GM06990 (cell line): ENCODE measurements around the gene SMOC2.

Experiments used
- DNase-seq: peaks from one replicate; pipeline ENCODE4 v3.0.0-alpha.2; 2011; ENCODE audit not compliant: insufficient read length; ENCODE audit errors: extremely low read depth
- H3K27me3 ChIP-seq: replicated peaks from 2 replicates; pipeline ENCODE4 v1.6.0; 2011; ENCODE audit warnings: low read length; ENCODE audit not compliant: control insufficient read depth, insufficient read depth
- H3K36me3 ChIP-seq: 2 replicates; pipeline ENCODE4 v1.5.1; 2011; ENCODE audit warnings: low read length; ENCODE audit not compliant: control insufficient read depth, insufficient read depth
- H3K4me3 ChIP-seq: replicated peaks from 2 replicates; pipeline ENCODE4 v1.5.1; 2011; ENCODE audit warnings: low read depth, mild to moderate bottlenecking, control low read depth, low read length
- TF ChIP-seq, protein P1 (sequence below): IDR thresholded peaks from 2 replicates; pipeline ENCODE4 v1.5.1; 2011; ENCODE audit warnings: low read length, control low read depth, mild to moderate bottlenecking, inconsistent platforms; ENCODE audit not compliant: insufficient read depth, poor library complexity, severe bottlenecking

Gene SMOC2

DNA sequence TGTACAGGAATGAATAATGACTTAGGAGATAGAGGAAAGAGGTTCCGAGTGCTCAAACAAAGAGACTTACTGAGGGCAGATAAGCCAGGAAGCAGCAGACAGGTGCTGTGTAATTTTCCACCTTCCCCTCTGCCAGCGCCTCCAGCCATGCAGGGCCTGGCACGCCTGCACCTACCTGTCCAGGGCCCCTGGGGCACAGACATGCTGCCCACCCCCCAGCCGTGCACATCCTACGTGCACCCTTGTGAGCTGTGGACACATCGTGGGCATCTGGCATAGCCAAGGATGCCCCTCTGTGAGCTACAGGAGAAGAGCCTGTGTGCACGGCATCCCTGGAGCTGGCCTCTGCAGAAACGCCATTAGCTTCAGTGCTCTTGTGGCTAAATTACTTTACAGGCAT, 7.1 kb upstream of the SMOC2 start:
- no peak for DNase-seq
- Histone ChIP-seq H3K36me3 (no peaks in the 10 kb centered on the region), H3K4me3 (no peak overlapping the region), H3K27me3 (no peaks in the 10 kb centered on the region)
- TF ChIP-seq, protein P1, sequence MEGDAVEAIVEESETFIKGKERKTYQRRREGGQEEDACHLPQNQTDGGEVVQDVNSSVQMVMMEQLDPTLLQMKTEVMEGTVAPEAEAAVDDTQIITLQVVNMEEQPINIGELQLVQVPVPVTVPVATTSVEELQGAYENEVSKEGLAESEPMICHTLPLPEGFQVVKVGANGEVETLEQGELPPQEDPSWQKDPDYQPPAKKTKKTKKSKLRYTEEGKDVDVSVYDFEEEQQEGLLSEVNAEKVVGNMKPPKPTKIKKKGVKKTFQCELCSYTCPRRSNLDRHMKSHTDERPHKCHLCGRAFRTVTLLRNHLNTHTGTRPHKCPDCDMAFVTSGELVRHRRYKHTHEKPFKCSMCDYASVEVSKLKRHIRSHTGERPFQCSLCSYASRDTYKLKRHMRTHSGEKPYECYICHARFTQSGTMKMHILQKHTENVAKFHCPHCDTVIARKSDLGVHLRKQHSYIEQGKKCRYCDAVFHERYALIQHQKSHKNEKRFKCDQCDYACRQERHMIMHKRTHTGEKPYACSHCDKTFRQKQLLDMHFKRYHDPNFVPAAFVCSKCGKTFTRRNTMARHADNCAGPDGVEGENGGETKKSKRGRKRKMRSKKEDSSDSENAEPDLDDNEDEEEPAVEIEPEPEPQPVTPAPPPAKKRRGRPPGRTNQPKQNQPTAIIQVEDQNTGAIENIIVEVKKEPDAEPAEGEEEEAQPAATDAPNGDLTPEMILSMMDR = no peak

DNA sequence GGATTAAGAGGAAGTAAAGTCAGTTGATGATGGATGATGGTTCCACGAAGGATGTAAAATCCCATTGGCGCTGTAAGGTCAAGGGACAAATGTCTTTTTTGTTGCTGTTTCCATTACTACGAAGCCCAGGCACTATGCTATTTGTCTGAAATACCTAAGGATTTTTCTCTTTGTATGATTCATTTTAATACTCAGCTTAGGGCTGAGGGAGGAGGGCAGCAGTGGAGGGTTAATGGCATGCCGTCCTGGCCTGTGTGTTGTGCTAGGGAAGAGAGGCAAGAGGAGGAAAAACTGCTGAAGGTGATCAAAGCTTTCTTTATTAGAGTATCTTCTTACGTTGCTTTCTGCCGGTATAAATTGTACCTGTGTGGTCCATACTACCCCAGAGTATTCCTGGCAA, 6.5 kb upstream of the SMOC2 start:
- TF ChIP-seq, protein P1 = no peak
- DNase-seq = no peak

DNA sequence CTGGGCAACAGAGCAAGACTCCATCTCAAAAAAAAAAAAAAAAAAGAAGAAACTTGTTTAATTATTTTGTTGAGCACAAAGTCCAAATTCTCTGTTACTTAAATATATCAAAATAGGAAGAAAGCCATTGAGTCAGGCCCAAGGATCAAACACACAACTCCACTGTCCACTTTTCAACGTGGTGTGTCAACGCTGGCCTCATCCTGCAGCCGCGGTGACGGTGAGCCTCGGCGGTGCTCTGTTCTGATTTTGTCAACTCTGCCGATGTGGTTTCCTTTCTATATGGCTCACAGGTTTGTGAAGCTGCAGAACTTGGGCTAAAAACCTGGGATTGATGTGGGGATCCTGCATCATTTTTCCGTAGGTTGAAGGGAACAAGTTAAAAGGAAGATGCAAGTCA, 3.2 kb upstream of the SMOC2 start:
- TF ChIP-seq, protein P1 = no peak
- DNase-seq = no peak
- Histone ChIP-seq H3K27me3 (no peaks in the 10 kb centered on the region), H3K4me3 (no peak overlapping the region), H3K36me3 (no peaks in the 10 kb centered on the region)

More for the DNA sequence above, 6.5 kb upstream of the SMOC2 start:
- H3K36me3 ChIP-seq = no peaks in the 10 kb centered on the region
- H3K4me3 ChIP-seq = no peak overlapping the region
- H3K27me3 ChIP-seq = no peaks in the 10 kb centered on the region

DNA sequence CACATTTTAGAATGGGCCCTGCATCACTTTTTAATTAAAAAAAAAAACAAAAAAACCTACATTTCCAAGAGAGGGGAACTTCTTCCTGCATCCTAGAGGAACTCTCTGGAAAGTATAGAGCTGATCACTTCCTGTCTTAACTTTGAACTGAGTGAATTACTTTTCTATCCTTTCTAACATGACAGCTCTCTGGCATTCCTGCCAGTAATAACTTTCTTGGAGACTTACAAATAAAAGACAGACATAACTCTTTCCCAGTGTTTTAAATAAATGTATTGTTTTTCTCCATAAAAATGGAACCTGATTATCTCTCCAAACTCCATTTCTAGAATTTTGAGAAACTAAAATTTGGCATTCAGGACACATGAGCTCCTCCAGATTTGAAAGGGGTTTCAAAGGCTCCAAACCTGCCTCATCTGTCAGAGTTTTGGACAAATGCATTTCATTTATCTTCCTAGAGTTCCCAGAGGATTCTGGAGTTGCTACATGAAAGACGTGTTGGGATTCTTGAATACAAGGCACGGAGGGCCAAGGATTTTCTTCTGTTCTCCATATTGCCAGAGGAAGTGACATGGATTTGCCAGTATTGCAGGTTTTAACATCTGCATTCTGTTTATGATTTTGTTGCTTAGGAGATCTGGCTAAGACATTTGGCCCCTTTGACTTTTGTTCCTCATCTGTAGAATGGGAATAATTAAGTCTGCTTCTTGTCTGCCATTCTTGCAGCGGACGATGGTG, 2.0 kb upstream of the SMOC2 start:
- no peaks in the 10 kb centered on the region for H3K27me3 ChIP-seq
- H3K4me3 ChIP-seq = no peak overlapping the region
- DNase-seq = no peak
- TF ChIP-seq, protein P1 = no peak
- H3K36me3 ChIP-seq = no peaks in the 10 kb centered on the region

DNA sequence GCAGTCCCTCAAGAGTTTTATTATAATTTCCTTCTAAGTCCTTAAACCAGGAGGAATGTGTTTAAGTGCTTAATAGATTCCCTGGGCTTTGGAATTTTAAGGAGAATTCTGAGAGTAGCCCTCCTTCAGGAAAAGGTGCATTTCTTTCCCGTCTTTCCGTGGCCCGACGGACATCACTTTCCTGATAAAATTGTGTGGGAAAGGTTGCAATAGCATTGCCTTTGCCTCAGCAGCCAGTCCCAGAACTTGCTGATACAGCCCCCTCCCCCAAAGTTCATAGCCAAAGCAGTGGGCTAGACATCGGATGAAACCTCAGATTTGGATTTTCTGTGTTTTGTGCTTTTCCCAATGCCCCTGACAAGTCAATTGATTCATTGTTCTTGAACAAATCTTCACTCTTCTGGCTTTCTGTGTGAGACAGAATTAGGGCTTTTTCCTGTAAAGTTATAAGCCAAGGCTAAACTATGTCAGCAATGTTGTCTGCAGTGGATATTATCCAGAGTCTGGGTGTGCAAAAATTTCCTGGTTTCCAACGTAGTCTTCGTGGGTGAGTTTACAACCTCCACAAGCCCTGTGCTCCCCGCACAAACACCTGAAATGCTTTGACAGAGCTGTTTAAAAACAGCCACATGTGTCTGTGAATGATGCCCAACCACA, 1.1 kb upstream of the SMOC2 start:
- H3K4me3 ChIP-seq = no peak overlapping the region
- TF ChIP-seq, protein P1 = no peak

More for the DNA sequence above, 1.1 kb upstream of the SMOC2 start:
- DNase-seq = no peak
- Histone ChIP-seq H3K27me3 (no peaks in the 10 kb centered on the region), H3K36me3 (no peaks in the 10 kb centered on the region)
